ENCODE measurements around the gene TMEM98. TPM values are rescaled to one million over a fixed set of nuclear protein-coding genes. Genes with fewer than 3 reads are reported as not detected.

Gene TMEM98
- total RNA-seq, 1 experiment from 2014 or later, result not detected

GRCh38 chr17:32894245-32894644, 33.7 kb upstream of the TMEM98 start:
- Histone ChIP-seq H3K9me3 (ENCODE audit: low read length) (no peaks in the 10 kb centered on the region), H3K27me3 (ENCODE audit: low read length) (no peaks in the 10 kb centered on the region), H3K9ac (ENCODE audit: low read length) (no peak overlapping the region), H3K27ac (ENCODE audit: low read length) (no peak overlapping the region), H3K36me3 (ENCODE audit: insufficient read depth, low read length) (no peaks in the 10 kb centered on the region), H4K20me1 (ENCODE audit: insufficient read depth, low read depth, low read length) (no peaks in the 10 kb centered on the region), H3K9me2 (replicated peaks; ENCODE audit: insufficient read depth, low read length) (no peaks in the 10 kb centered on the region), H3K4me3 (ENCODE audit: low read length) (no peak overlapping the region), H3K79me2 (ENCODE audit: low read length) (no peaks in the 10 kb centered on the region), H3K4me2 (ENCODE audit: low read depth, low read length, poor library complexity, severe bottlenecking) (no peak overlapping the region), H3K4me1 (ENCODE audit: low read length) (no peaks in the 10 kb centered on the region), H2AFZ (ENCODE audit: low read length) (no peak overlapping the region)
- DNase-seq, result no peak

DNA sequence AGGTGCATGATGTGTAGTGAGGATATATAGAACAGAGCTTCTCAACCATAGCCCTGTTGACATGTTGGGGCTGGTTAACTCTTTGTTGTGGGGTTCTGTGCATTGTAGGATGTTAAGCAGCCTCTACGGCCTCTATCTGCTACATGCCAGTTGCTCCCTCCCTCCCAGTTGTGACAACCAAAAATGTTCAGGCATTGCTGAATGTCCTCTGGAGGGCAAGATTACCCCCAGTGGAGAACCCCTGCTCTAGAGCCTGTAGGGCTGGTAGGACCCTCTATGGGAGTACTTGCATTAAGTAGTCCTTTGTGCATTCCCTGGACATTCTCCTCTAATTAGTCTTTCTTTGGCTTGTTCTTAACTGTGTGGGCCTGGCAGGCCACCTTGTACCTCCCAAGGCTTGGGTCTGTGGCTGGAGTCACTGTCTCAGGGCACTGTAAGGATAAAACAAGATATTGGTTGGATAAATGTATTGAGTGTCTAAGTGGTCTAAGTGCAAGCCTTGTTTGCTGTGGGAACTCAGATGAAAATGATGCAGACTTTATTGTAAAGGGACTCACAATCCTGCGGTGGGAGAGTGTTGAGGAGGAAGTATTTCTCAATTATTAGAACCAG, 31.2 kb upstream of the TMEM98 start:
- no peaks in the 10 kb centered on the region; the same call in 1 of the 2 replicates for H3K27me3 ChIP-seq (ENCODE audit: low read length)
- no peaks in the 10 kb centered on the region for H4K20me1 ChIP-seq (ENCODE audit: insufficient read depth, low read depth, low read length)
- no peak overlapping the region for H2AFZ ChIP-seq (ENCODE audit: low read length)
- H3K4me2 ChIP-seq (ENCODE audit: low read depth, low read length, poor library complexity, severe bottlenecking), result no peak overlapping the region
- no peak overlapping the region for H3K9ac ChIP-seq (ENCODE audit: low read length)
- H3K9me3 ChIP-seq (ENCODE audit: low read length), result no peaks in the 10 kb centered on the region
- no peak overlapping the region for H3K4me3 ChIP-seq (ENCODE audit: low read length)
- no peak overlapping the region for H3K27ac ChIP-seq (ENCODE audit: low read length)
- H3K79me2 ChIP-seq (ENCODE audit: low read length), result no peaks in the 10 kb centered on the region
- DNase-seq, result no peak
- no peaks in the 10 kb centered on the region for H3K4me1 ChIP-seq (ENCODE audit: low read length)
- no peaks in the 10 kb centered on the region for H3K9me2 ChIP-seq (replicated peaks; ENCODE audit: insufficient read depth, low read length)
- no peaks in the 10 kb centered on the region for H3K36me3 ChIP-seq (ENCODE audit: insufficient read depth, low read length)

DNA sequence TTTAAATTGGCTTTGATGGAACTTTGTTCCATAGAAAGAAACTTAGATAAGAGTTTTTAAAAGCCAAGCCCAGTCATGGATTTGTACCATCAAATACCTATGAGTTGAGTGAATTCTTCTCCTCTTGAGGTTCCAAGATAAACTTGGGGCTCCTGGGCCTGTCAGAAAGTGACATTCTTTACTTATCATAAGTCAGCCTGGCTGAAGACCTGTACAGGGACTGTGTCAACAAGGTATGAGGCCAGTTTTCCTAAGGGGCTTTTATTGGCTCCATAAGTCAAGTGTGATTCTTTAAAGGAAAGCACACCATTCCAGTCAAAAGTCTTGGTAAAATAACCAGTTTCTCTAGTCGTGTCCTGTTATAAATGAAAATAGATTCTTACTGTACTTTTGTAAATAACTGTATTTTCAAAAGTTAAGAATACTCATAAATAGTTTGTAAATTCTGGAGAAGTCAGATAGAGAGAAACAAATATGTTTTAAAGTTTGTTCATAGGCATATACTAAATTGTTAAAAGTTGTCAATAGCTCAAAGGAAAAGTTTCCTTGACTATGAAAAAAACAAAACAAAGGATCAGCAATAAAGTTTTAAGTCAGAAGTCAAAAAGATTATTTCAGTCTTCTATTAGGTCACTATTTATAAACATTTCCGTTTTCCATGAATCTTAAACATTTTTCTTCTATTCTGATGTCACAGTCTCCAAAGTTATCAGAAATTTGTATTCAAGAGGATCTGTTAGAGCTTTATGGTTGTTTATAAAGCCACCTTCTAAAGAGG, 28.5 kb upstream of the TMEM98 start:
- H3K27ac ChIP-seq (ENCODE audit: low read length), result no peak overlapping the region
- no peaks in the 10 kb centered on the region for H3K4me1 ChIP-seq (ENCODE audit: low read length)
- H3K4me3 ChIP-seq (ENCODE audit: low read length), result no peak overlapping the region
- H3K9me2 ChIP-seq (replicated peaks; ENCODE audit: insufficient read depth, low read length), result no peaks in the 10 kb centered on the region
- H3K27me3 ChIP-seq (ENCODE audit: low read length), result no peaks in the 10 kb centered on the region; the same call in 1 of the 2 replicates
- H3K79me2 ChIP-seq (ENCODE audit: low read length), result no peaks in the 10 kb centered on the region
- no peak overlapping the region for H3K9ac ChIP-seq (ENCODE audit: low read length)
- H4K20me1 ChIP-seq (ENCODE audit: insufficient read depth, low read depth, low read length), result no peaks in the 10 kb centered on the region
- H3K36me3 ChIP-seq (ENCODE audit: insufficient read depth, low read length), result no peaks in the 10 kb centered on the region
- H2AFZ ChIP-seq (ENCODE audit: low read length), result no peak overlapping the region
- DNase-seq, result no peak
- no peak overlapping the region for H3K4me2 ChIP-seq (ENCODE audit: low read depth, low read length, poor library complexity, severe bottlenecking)
- H3K9me3 ChIP-seq (ENCODE audit: low read length), result no peaks in the 10 kb centered on the region

GRCh38 chr17:32901743-32902142, 26.2 kb upstream of the TMEM98 start:
- H3K9me2 ChIP-seq (replicated peaks; ENCODE audit: insufficient read depth, low read length), result no peaks in the 10 kb centered on the region
- no peaks in the 10 kb centered on the region for H4K20me1 ChIP-seq (ENCODE audit: insufficient read depth, low read depth, low read length)
- no peaks in the 10 kb centered on the region; the same call in 1 of the 2 replicates for H3K27me3 ChIP-seq (ENCODE audit: low read length)
- DNase-seq, result no peak
- H3K9me3 ChIP-seq (ENCODE audit: low read length), result no peaks in the 10 kb centered on the region
- H3K4me3 ChIP-seq (ENCODE audit: low read length), result no peak overlapping the region
- H3K79me2 ChIP-seq (ENCODE audit: low read length), result no peaks in the 10 kb centered on the region
- H2AFZ ChIP-seq (ENCODE audit: low read length), result no peak overlapping the region
- H3K36me3 ChIP-seq (ENCODE audit: insufficient read depth, low read length), result no peaks in the 10 kb centered on the region
- H3K27ac ChIP-seq (ENCODE audit: low read length), result no peak overlapping the region
- no peak overlapping the region for H3K9ac ChIP-seq (ENCODE audit: low read length)
- H3K4me1 ChIP-seq (ENCODE audit: low read length), result no peaks in the 10 kb centered on the region
- no peak overlapping the region for H3K4me2 ChIP-seq (ENCODE audit: low read depth, low read length, poor library complexity, severe bottlenecking)

- H4K20me1 ChIP-seq (ENCODE audit: insufficient read depth, low read depth, low read length), result no peaks in the 10 kb centered on the region
- H3K27ac ChIP-seq (ENCODE audit: low read length), result no peak overlapping the region
- no peaks in the 10 kb centered on the region; the same call in 1 of the 2 replicates for H3K27me3 ChIP-seq (ENCODE audit: low read length)
- H3K9ac ChIP-seq (ENCODE audit: low read length), result no peak overlapping the region
- H3K79me2 ChIP-seq (ENCODE audit: low read length), result no peaks in the 10 kb centered on the region
- no peaks in the 10 kb centered on the region for H3K36me3 ChIP-seq (ENCODE audit: insufficient read depth, low read length)
- no peak overlapping the region for H3K4me3 ChIP-seq (ENCODE audit: low read length)
- no peaks in the 10 kb centered on the region for H3K9me2 ChIP-seq (replicated peaks; ENCODE audit: insufficient read depth, low read length)
- H3K9me3 ChIP-seq (ENCODE audit: low read length), result no peaks in the 10 kb centered on the region
- no peaks in the 10 kb centered on the region for H3K4me1 ChIP-seq (ENCODE audit: low read length)
- no peak overlapping the region for H2AFZ ChIP-seq (ENCODE audit: low read length)
- no peak overlapping the region for H3K4me2 ChIP-seq (ENCODE audit: low read depth, low read length, poor library complexity, severe bottlenecking)
- no peak for DNase-seq
These were observed 23.9 kb upstream of the TMEM98 start for GRCh38 chr17:32903774-32904673.

- H3K4me2 ChIP-seq (ENCODE audit: low read depth, low read length, poor library complexity, severe bottlenecking), result no peak overlapping the region
- no peaks in the 10 kb centered on the region for H4K20me1 ChIP-seq (ENCODE audit: insufficient read depth, low read depth, low read length)
- H3K4me3 ChIP-seq (ENCODE audit: low read length), result no peak overlapping the region
- H3K27ac ChIP-seq (ENCODE audit: low read length), result no peak overlapping the region
- H3K9ac ChIP-seq (ENCODE audit: low read length), result no peak overlapping the region
- H3K4me1 ChIP-seq (ENCODE audit: low read length), result no peaks in the 10 kb centered on the region
- no peaks in the 10 kb centered on the region for H3K79me2 ChIP-seq (ENCODE audit: low read length)
- H3K36me3 ChIP-seq (ENCODE audit: insufficient read depth, low read length), result no peaks in the 10 kb centered on the region
- H2AFZ ChIP-seq (ENCODE audit: low read length), result no peak overlapping the region
- no peak for DNase-seq
- H3K27me3 ChIP-seq (ENCODE audit: low read length), result no peaks in the 10 kb centered on the region; the same call in 1 of the 2 replicates
- no peaks in the 10 kb centered on the region for H3K9me2 ChIP-seq (replicated peaks; ENCODE audit: insufficient read depth, low read length)
- no peaks in the 10 kb centered on the region for H3K9me3 ChIP-seq (ENCODE audit: low read length)
These were observed 23.1 kb upstream of the TMEM98 start for GRCh38 chr17:32904891-32905290.

GRCh38 chr17:32907583-32907982, 20.4 kb upstream of the TMEM98 start:
- Histone ChIP-seq H4K20me1 (ENCODE audit: insufficient read depth, low read depth, low read length) (no peaks in the 10 kb centered on the region), H3K4me1 (ENCODE audit: low read length) (no peaks in the 10 kb centered on the region), H3K9ac (ENCODE audit: low read length) (no peak overlapping the region), H3K9me2 (replicated peaks; ENCODE audit: insufficient read depth, low read length) (no peaks in the 10 kb centered on the region), H3K4me2 (ENCODE audit: low read depth, low read length, poor library complexity, severe bottlenecking) (no peak overlapping the region), H3K9me3 (ENCODE audit: low read length) (no peaks in the 10 kb centered on the region), H3K27ac (ENCODE audit: low read length) (no peak overlapping the region), H3K27me3 (ENCODE audit: low read length) (no peaks in the 10 kb centered on the region), H3K4me3 (ENCODE audit: low read length) (no peak overlapping the region), H3K79me2 (ENCODE audit: low read length) (no peaks in the 10 kb centered on the region), H2AFZ (ENCODE audit: low read length) (no peak overlapping the region), H3K36me3 (ENCODE audit: insufficient read depth, low read length) (no peaks in the 10 kb centered on the region)
- no peak for DNase-seq
